Measurements from ENCODE around the gene THAP3. TPM values are rescaled to one million over a fixed set of nuclear protein-coding genes. Genes with fewer than 3 reads are reported as not detected.

THAP3 gene
- total and polyA plus RNA-seq, 2 donors (not counting 1 experiment from before 2014, with no cell fraction given) = 5.3 to 35.5 TPM

GRCh38 chr1:6584126-6585080, 40.3 kb upstream of the THAP3 start:
- Histone ChIP-seq H3K36me3 (ENCODE audit: control insufficient read depth, insufficient read depth, low read length) (peaks cover 9% of the 10 kb centered on the region), H3K27me3 (ENCODE audit: control insufficient read depth, insufficient read depth, low read length) (no peaks in the 10 kb centered on the region), H3K27ac (ENCODE audit: insufficient read depth, low read length) (no peak overlapping the region), H3K4me3 (replicated peaks in 1 of 4; ENCODE audit: control extremely low read depth in 1 of 4, insufficient read depth in 1 of 4, low read depth in 3 of 4, low read length in 4 of 4) (no peak overlapping the region), H3K9ac (ENCODE audit: insufficient read depth, low read length) (no peak overlapping the region), H4K20me1 (ENCODE audit: control insufficient read depth, extremely low read depth, insufficient read depth, low read length) (no peaks in the 10 kb centered on the region), H3K79me2 (ENCODE audit: control insufficient read depth, insufficient read depth, low read length) (peaks cover 6% of the 10 kb centered on the region), H3K4me1 (ENCODE audit: control insufficient read depth, extremely low read depth, insufficient read depth, low read length) (peaks cover 8% of the 10 kb centered on the region), H2AFZ (ENCODE audit: low read length) (no peak overlapping the region), H3K4me2 (ENCODE audit: extremely low read depth, insufficient read depth, low read length) (no peak overlapping the region), H3K9me3 (ENCODE audit: control insufficient read depth, insufficient read depth, low read depth, low read length) (no peaks in the 10 kb centered on the region)
- TF ChIP-seq CTCF (conservative IDR thresholded peaks at IDR 0.05 in 1 of 2, IDR thresholded peaks at IDR 0.05 in 1 of 2; ENCODE audit: low read depth in 1 of 2, low read length in 2 of 2) (no peak), EZH2 (IDR thresholded peaks at IDR 0.05; ENCODE audit: low read length, missing control alignments) (no peak)
- no peak for DNase-seq (ENCODE audit: low read depth in 2 of 2)

- H3K4me2 ChIP-seq (ENCODE audit: extremely low read depth, insufficient read depth, low read length) = no peak overlapping the region
- H3K79me2 ChIP-seq (ENCODE audit: control insufficient read depth, insufficient read depth, low read length) = peaks cover 6% of the 10 kb centered on the region
- H3K27ac ChIP-seq (ENCODE audit: insufficient read depth, low read length) = no peak overlapping the region
- TF ChIP-seq EZH2 (IDR thresholded peaks at IDR 0.05; ENCODE audit: low read length, missing control alignments) (no peak), CTCF (conservative IDR thresholded peaks at IDR 0.05 in 1 of 2, IDR thresholded peaks at IDR 0.05 in 1 of 2; ENCODE audit: low read depth in 1 of 2, low read length in 2 of 2) (no peak)
- H3K36me3 ChIP-seq (ENCODE audit: control insufficient read depth, insufficient read depth, low read length) = peaks cover 9% of the 10 kb centered on the region
- peaks cover 8% of the 10 kb centered on the region for H3K4me1 ChIP-seq (ENCODE audit: control insufficient read depth, extremely low read depth, insufficient read depth, low read length)
- H2AFZ ChIP-seq (ENCODE audit: low read length) = no peak overlapping the region
- no peak for DNase-seq (ENCODE audit: low read depth in 2 of 2)
- no peak overlapping the region for H3K4me3 ChIP-seq (replicated peaks in 1 of 4; ENCODE audit: control extremely low read depth in 1 of 4, insufficient read depth in 1 of 4, low read depth in 3 of 4, low read length in 4 of 4)
- H3K9me3 ChIP-seq (ENCODE audit: control insufficient read depth, insufficient read depth, low read depth, low read length) = no peaks in the 10 kb centered on the region
- H4K20me1 ChIP-seq (ENCODE audit: control insufficient read depth, extremely low read depth, insufficient read depth, low read length) = no peaks in the 10 kb centered on the region
- H3K9ac ChIP-seq (ENCODE audit: insufficient read depth, low read length) = no peak overlapping the region
- H3K27me3 ChIP-seq (ENCODE audit: control insufficient read depth, insufficient read depth, low read length) = no peaks in the 10 kb centered on the region
Observed at GRCh38 chr1:6585081-6585722, 39.5 kb upstream of the THAP3 start.

DNA sequence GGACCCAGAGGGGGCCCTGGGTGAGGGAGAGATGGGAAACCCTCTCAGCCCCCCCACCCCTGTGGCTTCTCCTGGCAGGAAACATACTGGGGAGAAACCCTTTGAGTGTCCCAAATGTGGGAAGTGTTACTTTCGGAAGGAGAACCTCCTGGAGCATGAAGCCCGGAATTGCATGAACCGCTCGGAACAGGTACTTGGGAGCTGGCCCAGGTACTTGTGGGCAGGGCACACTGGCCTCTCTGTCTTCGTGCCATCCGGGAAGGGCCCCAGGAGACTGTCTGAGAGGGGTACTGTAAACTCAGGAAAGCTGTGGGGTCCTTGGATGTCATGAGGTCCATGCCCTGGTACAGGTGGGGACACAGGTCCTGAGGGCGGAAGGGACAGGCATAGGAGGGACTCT, 38.8 kb upstream of the THAP3 start:
- Histone ChIP-seq H3K4me1 (ENCODE audit: control insufficient read depth, extremely low read depth, insufficient read depth, low read length) (peaks cover 3% of the 10 kb centered on the region), H3K79me2 (ENCODE audit: control insufficient read depth, insufficient read depth, low read length) (peaks cover under 1% of the 10 kb centered on the region), H3K4me2 (ENCODE audit: extremely low read depth, insufficient read depth, low read length) (no peak overlapping the region), H3K36me3 (ENCODE audit: control insufficient read depth, insufficient read depth, low read length) (peaks cover 9% of the 10 kb centered on the region), H4K20me1 (ENCODE audit: control insufficient read depth, extremely low read depth, insufficient read depth, low read length) (no peaks in the 10 kb centered on the region), H3K9me3 (ENCODE audit: control insufficient read depth, insufficient read depth, low read depth, low read length) (no peaks in the 10 kb centered on the region), H3K4me3 (replicated peaks in 1 of 4; ENCODE audit: control extremely low read depth in 1 of 4, insufficient read depth in 1 of 4, low read depth in 3 of 4, low read length in 4 of 4) (no peak overlapping the region), H3K9ac (ENCODE audit: insufficient read depth, low read length) (no peak overlapping the region), H3K27me3 (ENCODE audit: control insufficient read depth, insufficient read depth, low read length) (no peaks in the 10 kb centered on the region), H3K27ac (ENCODE audit: insufficient read depth, low read length) (no peak overlapping the region), H2AFZ (ENCODE audit: low read length) (no peak overlapping the region)
- TF ChIP-seq EZH2 (IDR thresholded peaks at IDR 0.05; ENCODE audit: low read length, missing control alignments) (no peak), CTCF (conservative IDR thresholded peaks at IDR 0.05 in 1 of 2, IDR thresholded peaks at IDR 0.05 in 1 of 2; ENCODE audit: low read depth in 1 of 2, low read length in 2 of 2) (no peak)
- DNase-seq (ENCODE audit: low read depth in 2 of 2) = no peak
